ENCODE measurements around the gene ADGRF4.
"Not testable (repeated sequence)": the region's sequence is repeated elsewhere in the genome, so short reads cannot be mapped to it uniquely, and the experiment has no call there.

ADGRF4 gene

GRCh38 chr6:47736083-47736700 lies 37.8 kb downstream of the ADGRF4 start:
- H3K36me3 ChIP-seq (ENCODE audit: control insufficient read depth, insufficient read depth, low read length): no peaks in the 10 kb centered on the region
- no peaks in the 10 kb centered on the region for H3K27me3 ChIP-seq (replicated peaks; ENCODE audit: control insufficient read depth, insufficient read depth, low read length)
- no peak for DNase-seq (ENCODE audit: extremely low read depth, insufficient read length)
- no peak overlapping the region for H3K4me3 ChIP-seq (replicated peaks; ENCODE audit: low read depth, low read length)
- TF ChIP-seq, protein P1, sequence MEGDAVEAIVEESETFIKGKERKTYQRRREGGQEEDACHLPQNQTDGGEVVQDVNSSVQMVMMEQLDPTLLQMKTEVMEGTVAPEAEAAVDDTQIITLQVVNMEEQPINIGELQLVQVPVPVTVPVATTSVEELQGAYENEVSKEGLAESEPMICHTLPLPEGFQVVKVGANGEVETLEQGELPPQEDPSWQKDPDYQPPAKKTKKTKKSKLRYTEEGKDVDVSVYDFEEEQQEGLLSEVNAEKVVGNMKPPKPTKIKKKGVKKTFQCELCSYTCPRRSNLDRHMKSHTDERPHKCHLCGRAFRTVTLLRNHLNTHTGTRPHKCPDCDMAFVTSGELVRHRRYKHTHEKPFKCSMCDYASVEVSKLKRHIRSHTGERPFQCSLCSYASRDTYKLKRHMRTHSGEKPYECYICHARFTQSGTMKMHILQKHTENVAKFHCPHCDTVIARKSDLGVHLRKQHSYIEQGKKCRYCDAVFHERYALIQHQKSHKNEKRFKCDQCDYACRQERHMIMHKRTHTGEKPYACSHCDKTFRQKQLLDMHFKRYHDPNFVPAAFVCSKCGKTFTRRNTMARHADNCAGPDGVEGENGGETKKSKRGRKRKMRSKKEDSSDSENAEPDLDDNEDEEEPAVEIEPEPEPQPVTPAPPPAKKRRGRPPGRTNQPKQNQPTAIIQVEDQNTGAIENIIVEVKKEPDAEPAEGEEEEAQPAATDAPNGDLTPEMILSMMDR (IDR thresholded peaks at IDR 0.05; ENCODE audit: insufficient read depth, low read length, poor library complexity, severe bottlenecking): no peak

DNA sequence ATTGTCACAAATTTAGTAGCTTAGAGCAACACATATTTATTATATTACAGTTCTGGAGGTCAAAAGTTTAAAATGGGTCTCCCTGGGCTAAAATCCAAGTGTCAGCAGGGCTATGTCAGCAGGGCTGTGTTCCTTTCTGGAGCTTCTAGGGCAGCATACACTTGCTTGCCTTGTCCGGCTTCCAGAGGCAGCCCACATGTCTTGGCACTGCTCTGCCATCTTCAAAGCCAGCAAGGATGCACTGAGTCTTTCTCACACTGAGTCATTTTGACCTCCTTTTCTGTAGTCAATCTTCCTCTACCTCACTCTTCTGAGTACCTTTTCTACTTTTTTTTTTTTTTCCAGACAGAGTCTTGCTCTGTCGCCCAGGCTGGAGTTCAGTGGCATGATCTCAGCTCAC lies 39.0 kb downstream of the ADGRF4 start:
- no peaks in the 10 kb centered on the region for H3K27me3 ChIP-seq (replicated peaks; ENCODE audit: control insufficient read depth, insufficient read depth, low read length)
- no peaks in the 10 kb centered on the region for H3K36me3 ChIP-seq (ENCODE audit: control insufficient read depth, insufficient read depth, low read length)
- DNase-seq (ENCODE audit: extremely low read depth, insufficient read length): no peak
- no peak overlapping the region for H3K4me3 ChIP-seq (replicated peaks; ENCODE audit: low read depth, low read length)
- TF ChIP-seq, protein P1 (IDR thresholded peaks at IDR 0.05; ENCODE audit: insufficient read depth, low read length, poor library complexity, severe bottlenecking): no peak

DNA sequence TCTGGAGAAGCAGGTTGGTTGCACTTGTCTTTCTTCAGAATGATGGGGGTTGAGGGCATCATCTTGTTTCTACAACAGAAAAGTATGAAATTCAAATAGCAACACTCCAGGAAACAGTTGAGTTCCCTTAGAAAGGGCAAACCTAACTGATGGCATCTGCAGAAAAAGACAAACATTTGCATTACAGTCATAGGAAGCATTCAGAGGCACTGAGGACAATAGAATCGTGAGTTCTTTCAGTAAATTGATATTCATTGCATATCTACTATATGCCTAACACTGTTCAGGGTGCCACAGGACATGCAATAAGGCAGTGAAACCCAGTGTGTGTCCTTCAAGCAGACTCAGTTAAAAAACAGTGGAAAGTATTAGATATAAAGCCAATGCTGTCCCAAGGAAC lies 42.3 kb downstream of the ADGRF4 start:
- H3K27me3 ChIP-seq (replicated peaks; ENCODE audit: control insufficient read depth, insufficient read depth, low read length): no peaks in the 10 kb centered on the region
- TF ChIP-seq, protein P1 (IDR thresholded peaks at IDR 0.05; ENCODE audit: insufficient read depth, low read length, poor library complexity, severe bottlenecking): no peak
- H3K36me3 ChIP-seq (ENCODE audit: control insufficient read depth, insufficient read depth, low read length): no peaks in the 10 kb centered on the region
- no peak overlapping the region for H3K4me3 ChIP-seq (replicated peaks; ENCODE audit: low read depth, low read length)
- DNase-seq (ENCODE audit: extremely low read depth, insufficient read length): no peak

DNA sequence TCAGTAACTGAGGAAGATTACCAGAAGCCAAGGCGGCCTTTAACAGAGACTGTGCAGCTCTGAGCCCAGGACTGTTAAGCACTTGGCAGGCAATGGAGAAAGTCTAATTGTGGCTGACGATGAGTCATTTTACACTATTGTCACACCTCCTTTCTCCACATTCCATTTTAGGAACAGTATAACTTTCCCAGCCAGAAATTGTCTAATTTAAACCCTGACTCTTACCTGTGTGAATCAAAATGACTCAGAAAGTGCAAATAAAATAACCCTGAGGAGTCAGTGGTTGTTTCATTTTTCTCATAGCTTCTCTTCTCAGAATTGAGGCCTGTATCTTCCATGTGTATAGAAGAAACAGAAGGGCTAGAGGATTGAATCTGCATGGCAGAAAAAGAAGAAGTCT lies 43.4 kb downstream of the ADGRF4 start:
- TF ChIP-seq, protein P1 (IDR thresholded peaks at IDR 0.05; ENCODE audit: insufficient read depth, low read length, poor library complexity, severe bottlenecking): no peak
- Histone ChIP-seq H3K36me3 (ENCODE audit: control insufficient read depth, insufficient read depth, low read length) (no peaks in the 10 kb centered on the region), H3K4me3 (replicated peaks; ENCODE audit: low read depth, low read length) (no peak overlapping the region), H3K27me3 (replicated peaks; ENCODE audit: control insufficient read depth, insufficient read depth, low read length) (no peaks in the 10 kb centered on the region)
- DNase-seq (ENCODE audit: extremely low read depth, insufficient read length): peak; percentile 40

GRCh38 chr6:47743744-47744143 lies 45.4 kb downstream of the ADGRF4 start:
- TF ChIP-seq, protein P1 (IDR thresholded peaks at IDR 0.05; ENCODE audit: insufficient read depth, low read length, poor library complexity, severe bottlenecking): no peak
- DNase-seq (ENCODE audit: extremely low read depth, insufficient read length): no peak
- Histone ChIP-seq H3K27me3 (replicated peaks; ENCODE audit: control insufficient read depth, insufficient read depth, low read length) (no peaks in the 10 kb centered on the region), H3K4me3 (replicated peaks; ENCODE audit: low read depth, low read length) (no peak overlapping the region), H3K36me3 (ENCODE audit: control insufficient read depth, insufficient read depth, low read length) (no peaks in the 10 kb centered on the region)

- H3K36me3 ChIP-seq (ENCODE audit: control insufficient read depth, insufficient read depth, low read length); H3K27me3 ChIP-seq (replicated peaks; ENCODE audit: control insufficient read depth, insufficient read depth, low read length); DNase-seq (ENCODE audit: extremely low read depth, insufficient read length); H3K4me3 ChIP-seq (replicated peaks; ENCODE audit: low read depth, low read length): not testable (repeated sequence)
Measured at GRCh38 chr6:47745269-47745668, 46.9 kb downstream of the ADGRF4 start.

Measured in GM06990 (cell line).